H1 (cell line): ENCODE data around the gene NXPH1. TPM values are rescaled to one million over a fixed set of nuclear protein-coding genes. Genes with fewer than 3 reads are reported as not detected.

ENCODE experiments used
- CBX8 ChIP-seq: fragments of 300-800, 300-1000 bp; sonication (generic); IDR thresholded peaks from 2 replicates; pipeline ENCODE4 v1.7.1; 2016; ENCODE audit warnings: low read depth, low read length, borderline replicate concordance
- CEBPB ChIP-seq: IDR thresholded peaks from 2 replicates; pipeline ENCODE4 v1.6.1; 2012; ENCODE audit warnings: low read depth, low read length
- EZH2 ChIP-seq: fragments of 200-600 bp; sonication (generic); IDR thresholded peaks from 2 replicates; pipeline ENCODE4 v1.7.1; 2012; ENCODE audit warnings: low read depth, mild to moderate bottlenecking, moderate library complexity, low read length, inconsistent platforms; ENCODE audit not compliant: severe bottlenecking
- HDAC2 ChIP-seq, 2 experiments: fragments of 300-600 bp in 1 of 2; sonication (generic) in 1 of 2; IDR thresholded peaks; 2 replicates each; pipeline ENCODE4 v1.6.1; 2011 to 2012; ENCODE audit warnings: low read depth in 2 of 2, low read length in 2 of 2, mild to moderate bottlenecking in 2 of 2, moderate library complexity in 2 of 2, borderline replicate concordance in 1 of 2, inconsistent platforms in 1 of 2
- JUND ChIP-seq: IDR thresholded peaks from 2 replicates; pipeline ENCODE4 v1.6.1; 2011; ENCODE audit warnings: mild to moderate bottlenecking, improper control_type of control experiment, low read length
- KDM1A ChIP-seq: fragments of 200-600, 300-600 bp; sonication (generic); IDR thresholded peaks from 2 replicates; pipeline ENCODE4 v1.7.1; 2016; ENCODE audit warnings: mild to moderate bottlenecking, low read length, borderline replicate concordance
- KDM5A ChIP-seq: fragments of 200-600 bp; IDR thresholded peaks from 2 replicates; pipeline ENCODE4 v1.7.1; 2012; ENCODE audit warnings: mild to moderate bottlenecking, low read length, inconsistent platforms, mixed read lengths
- polyA plus RNA-seq, 7 experiments: library from polyadenylated mRNA; depleted of rRNA in 3 of 7; stranded (reverse) in 5 of 7; unstranded in 2 of 7; fragments of >200 nt in 5 of 7; fragments of 200-250 nt in 2 of 7; gene quantifications; 1 replicate in 5 of 7; 2 replicates in 1 of 7; 4 replicates in 1 of 7; pipeline versions ENCODE4 v1.2.1 to v1.2.3, GENCODE V29; 2011 to 2013; ENCODE audit warnings: missing spikeins in 2 of 7, mixed read lengths in 2 of 7
- total RNA-seq: library from RNA; stranded (reverse); fragmentation: NEBNext Ultra II Directional; extraction: Animal tissue kit (Norgen Biotek cat#: 25700); gene quantifications from 2 replicates; pipeline ENCODE4 v1.2.1, GENCODE V29; 2021

NXPH1 gene
- total and polyA plus RNA-seq, 2 of the 8 experiments (the other 6 are each of a cell fraction or from before 2014, with no cell fraction given) = 0.14 to 1.0 TPM

DNA sequence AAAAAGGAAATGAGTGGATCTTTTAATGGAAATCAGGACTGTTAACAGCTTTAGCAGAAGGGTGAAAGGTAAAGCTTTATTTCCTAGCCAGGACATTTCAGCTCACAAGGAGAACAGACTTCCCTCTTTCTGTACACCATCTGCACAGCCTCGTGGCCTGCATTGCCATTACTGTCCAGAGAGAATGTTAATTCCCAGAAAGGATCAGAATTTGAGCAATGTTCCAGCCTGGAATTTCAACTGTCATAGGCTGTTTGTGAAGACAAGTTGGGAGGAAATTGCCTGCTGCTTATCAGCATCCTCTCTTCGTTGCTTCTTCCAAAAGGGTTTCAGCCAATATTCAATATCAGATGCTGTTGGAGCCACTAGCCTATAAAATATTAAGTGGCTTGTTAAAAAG is 22.0 kb downstream of the NXPH1 start (continued):
- TF ChIP-seq EZH2 (no peak), CEBPB (no peak), JUND (no peak), KDM5A (no peak), CBX8 (no peak), HDAC2 (IDR thresholded peaks at IDR 0.05; ENCODE audit: borderline replicate concordance in 1 of 2, low read depth in 2 of 2, low read length in 2 of 2) (no peak), KDM1A (no peak)
- TF ChIP-seq, all 59 proteins: peak for 0
